PC-9 (cell line): ENCODE results near the gene SH3GL1. TPM values are rescaled to one million over a fixed set of nuclear protein-coding genes. Genes with fewer than 3 reads are reported as not detected.

Experiments used
- BruUV-seq: library from RNA; stranded (reverse); fragments of 400-500 nt; replicated peaks from 2 replicates; lab custom pipeline; 2021; lab: Mats Ljungman, UMichigan
- CTCF ChIA-PET: fragments of 300-600 bp; sonication (Branson Sonifier 250); formaldehyde crosslinking; loops from one replicate; lab custom pipeline; 2022; ENCODE audit warnings: antibody characterized with exemption; lab: Charles Lee
- POLR2A ChIA-PET: fragments of 300-600 bp; sonication (Branson Sonifier 250); formaldehyde crosslinking; loops from one replicate; lab custom pipeline; 2022; ENCODE audit warnings: antibody characterized with exemption; ENCODE audit not compliant: unreplicated experiment; lab: Charles Lee
- DNase-seq, 2 experiments: peaks; one replicate each; pipeline versions ENCODE4 v3.0.0 to v3.0.0-alpha.2; 2015 to 2022; ENCODE audit warnings: mixed read lengths in 1 of 2
- H2AFZ ChIP-seq: fragments of 200-600 bp; sonication (generic); 2 replicates; pipeline ENCODE4 v1.8.1; 2017; ENCODE audit warnings: antibody characterized with exemption
- H3F3A ChIP-seq: fragments of 200-600 bp; sonication (generic); 2 replicates; pipeline ENCODE4 v1.8.1; 2017; ENCODE audit warnings: antibody characterized with exemption, mild to moderate bottlenecking, low read depth; ENCODE audit not compliant: insufficient read depth
- H3K27ac ChIP-seq: fragments of 200-600 bp; sonication (generic); 2 replicates; pipeline ENCODE4 v1.6.1; 2016; ENCODE audit warnings: mixed run types
- H3K27me3 ChIP-seq: fragments of 200-600 bp; sonication (generic); 2 replicates; pipeline ENCODE4 v1.6.1; 2016; ENCODE audit warnings: low read depth, mixed run types; ENCODE audit not compliant: insufficient read depth
- H3K36me3 ChIP-seq: fragments of 200-600 bp; sonication (generic); 2 replicates; pipeline ENCODE4 v1.6.1; 2016; ENCODE audit warnings: low read depth, mixed run types
- H3K4me1 ChIP-seq: fragments of 200-600 bp; sonication (generic); replicated peaks from 2 replicates; pipeline ENCODE4 v1.6.1; 2016; ENCODE audit warnings: mixed run types; ENCODE audit not compliant: insufficient read depth
- H3K4me2 ChIP-seq: fragments of 200-600 bp; sonication (generic); 2 replicates; pipeline ENCODE4 v1.6.1; 2017; ENCODE audit warnings: mixed run types
- H3K4me3 ChIP-seq: fragments of 200-600 bp; sonication (generic); 2 replicates; pipeline ENCODE4 v1.6.1; 2016; ENCODE audit warnings: mixed run types
- H3K79me2 ChIP-seq: fragments of 200-600 bp; sonication (generic); 2 replicates; pipeline ENCODE4 v1.6.1; 2017; ENCODE audit warnings: low read depth, mixed run types
- H3K9me2 ChIP-seq: fragments of 200-600 bp; sonication (generic); 2 replicates; pipeline ENCODE4 v1.8.1; 2017; ENCODE audit warnings: mild to moderate bottlenecking; ENCODE audit not compliant: insufficient read depth
- H3K9me3 ChIP-seq: fragments of 200-600 bp; sonication (generic); 2 replicates; pipeline ENCODE4 v1.8.1; 2016; ENCODE audit warnings: low read depth; ENCODE audit not compliant: insufficient read depth
- H4K20me1 ChIP-seq: fragments of 200-600 bp; sonication (generic); 2 replicates; pipeline ENCODE4 v1.8.1; 2017; ENCODE audit not compliant: insufficient read depth
- CTCF ChIP-seq: fragments of 200-600 bp; sonication (generic); conservative IDR thresholded peaks from 2 replicates; pipeline ENCODE4 v1.6.1; 2017; ENCODE audit warnings: mixed run types, antibody characterized with exemption, mild to moderate bottlenecking, moderate library complexity
- EZH2 ChIP-seq: fragments of 200-600 bp; sonication (generic); IDR thresholded peaks from 2 replicates; pipeline ENCODE4 v1.8.0; 2017; ENCODE audit warnings: antibody characterized with exemption, low read depth
- intact Hi-C: fragments of 100-400 bp; cut with micrococcal nuclease; formaldehyde crosslinking; loops from one replicate; pipeline ENCODE4 v1.10.0; 2022; ENCODE audit not compliant: unreplicated experiment
- total RNA-seq: library from RNA; stranded (reverse); gene quantifications from 2 replicates; pipeline ENCODE4 v1.2.3, GENCODE V29; 2021

Gene SH3GL1
- total RNA-seq, 1 experiment from 2014 or later = 49.2 TPM

GRCh38 chr19:4365341-4365740, 35.0 kb downstream of the SH3GL1 start:
- Histone ChIP-seq H3K36me3 (no peaks in the 10 kb centered on the region), H3K27me3 (no peaks in the 10 kb centered on the region), H3K27ac (no peak overlapping the region), H3F3A (no peaks in the 10 kb centered on the region), H4K20me1 (no peaks in the 10 kb centered on the region), H3K79me2 (no peaks in the 10 kb centered on the region), H3K4me2 (no peak overlapping the region), H2AFZ (no peak overlapping the region), H3K9me3 (no peaks in the 10 kb centered on the region), H3K9me2 (no peaks in the 10 kb centered on the region), H3K4me3 (no peak overlapping the region), H3K4me1 (no peaks in the 10 kb centered on the region)
- no peak for DNase-seq
- BruUV-seq = no TSS peak
- intact Hi-C loops = no loop called here
- CTCF ChIA-PET = no interaction called here
- no peak for TF ChIP-seq CTCF
- TF ChIP-seq EZH2 = no peak
- POLR2A ChIA-PET = interaction anchor here (0.6 kb wide), 1 partner anchor 37 kb away, joined by 7 read pairs; the partner anchor contains the start of gene CHAF1A

GRCh38 chr19:4363571-4364304, 36.6 kb downstream of the SH3GL1 start:
- no peak overlapping the region for H3K4me3 ChIP-seq
- DNase-seq = no peak
- no peaks in the 10 kb centered on the region for H3K9me3 ChIP-seq
- no peaks in the 10 kb centered on the region for H3K79me2 ChIP-seq
- no peak overlapping the region for H3K4me2 ChIP-seq
- H3K27me3 ChIP-seq = no peaks in the 10 kb centered on the region
- no peaks in the 10 kb centered on the region for H4K20me1 ChIP-seq
- CTCF ChIA-PET = no interaction called here
- intact Hi-C loops = no loop called here
- BruUV-seq = no TSS peak
- no peaks in the 10 kb centered on the region for H3F3A ChIP-seq
- no peak for TF ChIP-seq EZH2
- no peak for TF ChIP-seq CTCF
- no peaks in the 10 kb centered on the region for H3K36me3 ChIP-seq
- no peaks in the 10 kb centered on the region for H3K9me2 ChIP-seq
- H3K4me1 ChIP-seq = no peaks in the 10 kb centered on the region
- POLR2A ChIA-PET = no interaction called here
- H3K27ac ChIP-seq = no peak overlapping the region
- no peak overlapping the region for H2AFZ ChIP-seq

- no peak overlapping the region for H3K27ac ChIP-seq
- no peaks in the 10 kb centered on the region for H3K9me2 ChIP-seq
- no peaks in the 10 kb centered on the region for H3K79me2 ChIP-seq
- CTCF ChIA-PET = no interaction called here
- TF ChIP-seq CTCF (peak; percentile 48), EZH2 (no peak)
- no peaks in the 10 kb centered on the region for H3F3A ChIP-seq
- H3K9me3 ChIP-seq = no peaks in the 10 kb centered on the region
- H3K4me1 ChIP-seq = no peaks in the 10 kb centered on the region
- no peaks in the 10 kb centered on the region for H3K36me3 ChIP-seq
- no peak overlapping the region for H3K4me3 ChIP-seq
- peak in 1 of 2 experiments; percentile 29 for DNase-seq
- intact Hi-C loops = no loop called here
- no peaks in the 10 kb centered on the region for H4K20me1 ChIP-seq
- no TSS peak for BruUV-seq
- no peak overlapping the region for H2AFZ ChIP-seq
- H3K4me2 ChIP-seq = no peak overlapping the region
- POLR2A ChIA-PET = no interaction called here
- no peaks in the 10 kb centered on the region for H3K27me3 ChIP-seq
These were observed 37.4 kb downstream of the SH3GL1 start for GRCh38 chr19:4362831-4363545.
